Transverse colon (tissue), 4 donors: ENCODE results near the gene TMC5. TPM values are rescaled to one million over a fixed set of nuclear protein-coding genes. Genes with fewer than 3 reads are reported as not detected.

ENCODE experiments used
- DNase-seq: peaks from one replicate; pipeline ENCODE4 v3.0.0-alpha.2; 2019
- H3K27ac ChIP-seq, 4 donors: fragments of 200-600 bp; sonication (generic); 2 replicates each; pipeline ENCODE4 v1.5.1; 2016 to 2018; ENCODE audit warnings: inconsistent platforms in 4 of 4
- H3K27me3 ChIP-seq: fragments of 200-600 bp; sonication (generic); 2 replicates; pipeline ENCODE4 v1.5.1; 2017; ENCODE audit warnings: inconsistent platforms
- H3K36me3 ChIP-seq, 4 donors: fragments of 200-600 bp; sonication (generic); 2 replicates each; pipeline ENCODE4 v1.5.1; 2017 to 2019; ENCODE audit warnings: inconsistent platforms in 4 of 4
- H3K4me1 ChIP-seq, 4 donors: fragments of 200-600 bp; sonication (generic); 2 replicates each; pipeline ENCODE4 v1.5.1; 2017 to 2020; ENCODE audit warnings: inconsistent platforms in 4 of 4
- H3K4me3 ChIP-seq, 4 donors: fragments of 200-600 bp; sonication (generic); 1 replicate in 1 of 4; 2 replicates in 3 of 4; pipeline versions ENCODE4 v1.5.1 to v1.6.1; 2017 to 2019; ENCODE audit warnings: inconsistent platforms in 4 of 4
- H3K9me3 ChIP-seq, 2 donors: fragments of 200-600 bp; sonication (generic); 2 replicates each; pipeline ENCODE4 v1.5.1; 2017 to 2019; ENCODE audit warnings: inconsistent platforms in 2 of 2
- CTCF ChIP-seq, 5 experiments: fragments of 200-600 bp in 3 of 5; fragments of 450-650 bp in 2 of 5; sonication (generic) in 3 of 5; IDR thresholded peaks; 1 replicate in 2 of 5; 2 replicates in 3 of 5; pipeline ENCODE4 v1.5.1; 2016 to 2017; ENCODE audit warnings: antibody characterized with exemption in 5 of 5, inconsistent platforms in 3 of 5, mild to moderate bottlenecking in 2 of 5, moderate library complexity in 1 of 5
- EP300 ChIP-seq: sonication (generic); formaldehyde crosslinking; IDR thresholded peaks from one replicate; pipeline ENCODE4 v1.6.1; 2017; ENCODE audit warnings: antibody characterized with exemption, low read depth
- POLR2A ChIP-seq: fragments of 450-650 bp; IDR thresholded peaks from one replicate; pipeline ENCODE4 v1.6.1; 2016; ENCODE audit warnings: antibody characterized with exemption, mild to moderate bottlenecking, moderate library complexity
- POLR2AphosphoS5 ChIP-seq, 3 donors: sonication (generic); formaldehyde crosslinking; IDR thresholded peaks; one replicate each; pipeline ENCODE4 v1.6.1; 2016; ENCODE audit warnings: antibody characterized with exemption in 3 of 3
- WGBS, 2 donors: methylation state at CpG; one replicate each; pipeline ENCODE4 v1.1.5; 2018; ENCODE audit warnings: low coverage in 1 of 2; 5-methylcytosine and 5-hydroxymethylcytosine counted together
- in situ Hi-C, 4 donors: fragments of 200-750 bp; cut with MboI; loops; one replicate each; pipeline versions ENCODE4 v1.15.0 to v1.15.1; 2017; ENCODE audit warnings: low sequenced_read_pairs in 3 of 4, low pct_ligation_motif_present in 1 of 4, low pct_unique_long_range_greater_than_20kb in 1 of 4
- intact Hi-C: fragments of 100-400 bp; cut with DNase I; formaldehyde crosslinking; loops from one replicate; pipeline ENCODE4 v1.15.1; 2023; ENCODE audit warnings: low total_unique reads
- total RNA-seq, 4 donors: library from RNA; depleted of rRNA; stranded (reverse); fragments of >200 nt; gene quantifications; one replicate each; pipeline ENCODE4 v1.1.0, GENCODE V29; 2016

TMC5 gene
- total RNA-seq, 4 donors from 2014 or later: 14.5 to 94.6 (median 82.4) TPM

DNA sequence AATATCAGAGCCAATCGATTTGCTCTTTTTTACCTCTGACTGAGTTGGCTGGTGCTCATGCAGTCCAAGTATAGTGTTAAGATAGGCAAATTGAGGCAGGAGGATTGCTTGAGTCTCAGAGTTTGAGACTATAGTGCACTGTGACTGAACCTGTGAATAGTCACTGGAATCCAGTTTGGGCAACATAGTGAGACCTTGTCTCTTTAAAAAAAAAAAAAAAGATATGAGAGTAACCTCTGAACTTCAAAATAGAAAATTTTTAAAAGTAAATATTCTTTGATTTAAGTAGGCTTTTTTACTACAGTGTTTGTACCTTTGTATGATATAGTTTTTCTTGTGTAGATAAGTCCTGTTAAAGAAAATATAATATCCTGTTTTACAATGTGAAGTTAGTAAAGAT, 109.5 kb downstream of the TMC5 start:
- no peak for DNase-seq
- TF ChIP-seq POLR2AphosphoS5 (IDR thresholded peaks at IDR 0.05) (no peak), EP300 (no peak), CTCF (IDR thresholded peaks at IDR 0.05) (no peak), POLR2A (no peak)
- Histone ChIP-seq H3K9me3 (no peaks in the 10 kb centered on the region), H3K27me3 (no peaks in the 10 kb centered on the region), H3K4me3 (no peak overlapping the region), H3K4me1 (peaks cover 0 to 26% (median 10%) of the 10 kb centered on the region in 4 donors), H3K36me3 (peaks cover 0 to 14% (median 2%) of the 10 kb centered on the region in 4 donors), H3K27ac (no peak overlapping the region)
- intact Hi-C loops: no loop called here
- 84 to 100% methylated on average over 1 of the region's 1 CpG for WGBS, 2 donors
- in situ Hi-C loops: no loop called here

DNA sequence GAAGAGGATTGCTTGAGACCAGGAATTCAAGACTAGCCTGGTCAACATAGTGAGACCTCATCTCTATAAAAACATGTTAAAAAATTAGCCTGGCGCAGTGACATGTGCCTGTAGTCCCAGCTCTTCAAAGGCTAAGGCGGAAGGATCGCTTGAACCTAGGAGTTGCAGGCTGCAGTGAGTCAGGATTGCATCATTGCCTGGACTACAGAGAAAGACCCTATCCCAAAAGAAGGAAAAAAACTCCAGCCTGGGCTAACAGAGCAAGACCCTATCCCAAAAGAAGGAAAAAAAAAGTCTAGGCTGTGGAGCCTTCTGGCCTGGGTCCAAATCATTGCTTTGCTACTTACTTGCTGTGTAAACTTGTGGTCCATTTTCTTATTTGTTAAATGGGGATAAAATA, 111.0 kb downstream of the TMC5 start:
- Histone ChIP-seq H3K9me3 (no peaks in the 10 kb centered on the region), H3K27me3 (no peaks in the 10 kb centered on the region), H3K4me1 (peaks cover 0 to 12% (median 4%) of the 10 kb centered on the region in 4 donors), H3K36me3 (peaks cover 0 to 14% (median 2%) of the 10 kb centered on the region in 4 donors), H3K27ac (no peak overlapping the region), H3K4me3 (no peak overlapping the region)
- intact Hi-C loops (no loop called here), in situ Hi-C loops (no loop called here)
- DNase-seq: no peak
- 100% methylated on average over 1 to 3 of the region's 3 CpGs for WGBS, 2 donors
- no peak for TF ChIP-seq POLR2AphosphoS5 (IDR thresholded peaks at IDR 0.05)
- TF ChIP-seq EP300: no peak
- TF ChIP-seq CTCF (IDR thresholded peaks at IDR 0.05): no peak
- TF ChIP-seq POLR2A: no peak

- 88 to 93% methylated on average over 1 of the region's 1 CpG for WGBS, 2 donors
- peaks cover 0 to 27% (median 2%) of the 10 kb centered on the region in 4 donors for H3K36me3 ChIP-seq
- TF ChIP-seq CTCF (IDR thresholded peaks at IDR 0.05) (no peak), EP300 (no peak), POLR2A (no peak), POLR2AphosphoS5 (IDR thresholded peaks at IDR 0.05) (no peak)
- no peaks in the 10 kb centered on the region for H3K9me3 ChIP-seq
- no peak overlapping the region for H3K4me3 ChIP-seq
- intact Hi-C loops: no loop called here
- in situ Hi-C loops: no loop called here
- H3K27me3 ChIP-seq: no peaks in the 10 kb centered on the region
- no peak for DNase-seq
- no peaks in the 10 kb centered on the region for H3K4me1 ChIP-seq
- no peak overlapping the region for H3K27ac ChIP-seq
Observed at GRCh38 chr16:19532601-19533000, 114.9 kb downstream of the TMC5 start.

DNA sequence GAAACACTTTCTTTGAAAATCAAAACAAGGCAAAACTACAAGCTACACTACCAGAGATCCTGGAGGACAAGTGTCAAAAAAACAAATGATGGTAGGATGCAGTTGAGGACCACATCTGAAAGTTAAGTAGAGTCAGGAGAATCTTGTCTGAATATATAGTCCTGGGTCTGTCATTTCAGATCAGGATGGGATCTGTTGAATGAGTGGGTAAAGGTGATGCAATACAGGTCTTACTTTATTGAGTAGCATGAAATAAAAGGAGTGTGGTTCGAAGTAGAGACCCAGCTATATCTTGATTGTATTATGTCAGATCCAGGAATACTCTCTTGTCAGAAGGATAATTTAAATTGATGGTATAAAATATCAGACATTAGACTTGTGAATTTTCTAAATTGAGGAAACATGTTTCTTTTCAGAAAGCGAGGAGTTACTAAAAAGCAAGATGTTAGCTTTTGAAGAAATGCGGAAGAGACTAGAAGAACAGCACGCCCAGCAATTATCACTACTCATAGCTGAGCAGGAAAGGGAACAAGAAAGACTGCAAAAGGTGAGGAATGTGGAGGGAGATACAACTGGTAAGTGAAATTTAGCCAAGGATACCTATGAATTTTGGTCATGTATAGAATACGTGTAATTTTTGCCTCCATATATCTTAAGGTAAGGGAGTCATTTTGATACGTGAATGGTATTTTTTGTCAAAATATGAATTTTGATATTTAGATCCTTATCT, 122.7 kb downstream of the TMC5 start:
- in situ Hi-C loops: no loop called here
- WGBS, 2 donors: 92 to 94% methylated on average over 6 of the region's 6 CpGs

More for the DNA sequence above, 122.7 kb downstream of the TMC5 start:
- H3K4me1 ChIP-seq: peaks cover 0 to 6% (median 3%) of the 10 kb centered on the region in 4 donors
- H3K36me3 ChIP-seq: peaks cover 0 to 48% (median 11%) of the 10 kb centered on the region in 4 donors
- H3K4me3 ChIP-seq: no peak overlapping the region
- DNase-seq: no peak
- TF ChIP-seq EP300 (no peak), POLR2AphosphoS5 (IDR thresholded peaks at IDR 0.05) (no peak), POLR2A (no peak), CTCF (IDR thresholded peaks at IDR 0.05) (no peak)
- intact Hi-C loops: no loop called here
- no peaks in the 10 kb centered on the region for H3K27me3 ChIP-seq
- H3K27ac ChIP-seq: no peak overlapping the region
- no peaks in the 10 kb centered on the region for H3K9me3 ChIP-seq
